ENCODE data around the gene TSPAN13. TPM values are rescaled to one million over a fixed set of nuclear protein-coding genes. Genes with fewer than 3 reads are reported as not detected.

Gene TSPAN13
- total and polyA plus RNA-seq, 2 of the 8 experiments (the other 6 are each of a cell fraction or from before 2014, with no cell fraction given), result 15.3 to 28.1 TPM

DNA sequence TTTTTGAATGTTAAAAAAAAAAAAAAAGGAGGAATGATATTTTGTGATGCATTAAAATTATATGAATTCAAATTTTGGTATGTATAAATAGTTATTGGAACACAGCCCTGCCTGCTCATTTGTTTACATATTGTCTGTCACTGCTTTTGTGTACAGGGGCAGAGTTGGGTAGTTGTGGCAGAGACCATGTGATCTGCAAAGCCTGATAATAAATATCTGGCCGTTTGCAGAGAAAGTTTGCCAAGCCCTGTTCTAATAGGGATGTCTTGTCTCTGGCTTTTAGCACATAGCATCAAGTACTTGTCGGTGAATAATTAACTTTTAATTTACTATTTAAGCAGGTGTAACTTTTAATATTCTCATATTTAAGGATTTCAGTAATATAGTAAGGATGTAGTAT lies 19.8 kb downstream of the TSPAN13 start (continued):
- TF ChIP-seq, protein P1, sequence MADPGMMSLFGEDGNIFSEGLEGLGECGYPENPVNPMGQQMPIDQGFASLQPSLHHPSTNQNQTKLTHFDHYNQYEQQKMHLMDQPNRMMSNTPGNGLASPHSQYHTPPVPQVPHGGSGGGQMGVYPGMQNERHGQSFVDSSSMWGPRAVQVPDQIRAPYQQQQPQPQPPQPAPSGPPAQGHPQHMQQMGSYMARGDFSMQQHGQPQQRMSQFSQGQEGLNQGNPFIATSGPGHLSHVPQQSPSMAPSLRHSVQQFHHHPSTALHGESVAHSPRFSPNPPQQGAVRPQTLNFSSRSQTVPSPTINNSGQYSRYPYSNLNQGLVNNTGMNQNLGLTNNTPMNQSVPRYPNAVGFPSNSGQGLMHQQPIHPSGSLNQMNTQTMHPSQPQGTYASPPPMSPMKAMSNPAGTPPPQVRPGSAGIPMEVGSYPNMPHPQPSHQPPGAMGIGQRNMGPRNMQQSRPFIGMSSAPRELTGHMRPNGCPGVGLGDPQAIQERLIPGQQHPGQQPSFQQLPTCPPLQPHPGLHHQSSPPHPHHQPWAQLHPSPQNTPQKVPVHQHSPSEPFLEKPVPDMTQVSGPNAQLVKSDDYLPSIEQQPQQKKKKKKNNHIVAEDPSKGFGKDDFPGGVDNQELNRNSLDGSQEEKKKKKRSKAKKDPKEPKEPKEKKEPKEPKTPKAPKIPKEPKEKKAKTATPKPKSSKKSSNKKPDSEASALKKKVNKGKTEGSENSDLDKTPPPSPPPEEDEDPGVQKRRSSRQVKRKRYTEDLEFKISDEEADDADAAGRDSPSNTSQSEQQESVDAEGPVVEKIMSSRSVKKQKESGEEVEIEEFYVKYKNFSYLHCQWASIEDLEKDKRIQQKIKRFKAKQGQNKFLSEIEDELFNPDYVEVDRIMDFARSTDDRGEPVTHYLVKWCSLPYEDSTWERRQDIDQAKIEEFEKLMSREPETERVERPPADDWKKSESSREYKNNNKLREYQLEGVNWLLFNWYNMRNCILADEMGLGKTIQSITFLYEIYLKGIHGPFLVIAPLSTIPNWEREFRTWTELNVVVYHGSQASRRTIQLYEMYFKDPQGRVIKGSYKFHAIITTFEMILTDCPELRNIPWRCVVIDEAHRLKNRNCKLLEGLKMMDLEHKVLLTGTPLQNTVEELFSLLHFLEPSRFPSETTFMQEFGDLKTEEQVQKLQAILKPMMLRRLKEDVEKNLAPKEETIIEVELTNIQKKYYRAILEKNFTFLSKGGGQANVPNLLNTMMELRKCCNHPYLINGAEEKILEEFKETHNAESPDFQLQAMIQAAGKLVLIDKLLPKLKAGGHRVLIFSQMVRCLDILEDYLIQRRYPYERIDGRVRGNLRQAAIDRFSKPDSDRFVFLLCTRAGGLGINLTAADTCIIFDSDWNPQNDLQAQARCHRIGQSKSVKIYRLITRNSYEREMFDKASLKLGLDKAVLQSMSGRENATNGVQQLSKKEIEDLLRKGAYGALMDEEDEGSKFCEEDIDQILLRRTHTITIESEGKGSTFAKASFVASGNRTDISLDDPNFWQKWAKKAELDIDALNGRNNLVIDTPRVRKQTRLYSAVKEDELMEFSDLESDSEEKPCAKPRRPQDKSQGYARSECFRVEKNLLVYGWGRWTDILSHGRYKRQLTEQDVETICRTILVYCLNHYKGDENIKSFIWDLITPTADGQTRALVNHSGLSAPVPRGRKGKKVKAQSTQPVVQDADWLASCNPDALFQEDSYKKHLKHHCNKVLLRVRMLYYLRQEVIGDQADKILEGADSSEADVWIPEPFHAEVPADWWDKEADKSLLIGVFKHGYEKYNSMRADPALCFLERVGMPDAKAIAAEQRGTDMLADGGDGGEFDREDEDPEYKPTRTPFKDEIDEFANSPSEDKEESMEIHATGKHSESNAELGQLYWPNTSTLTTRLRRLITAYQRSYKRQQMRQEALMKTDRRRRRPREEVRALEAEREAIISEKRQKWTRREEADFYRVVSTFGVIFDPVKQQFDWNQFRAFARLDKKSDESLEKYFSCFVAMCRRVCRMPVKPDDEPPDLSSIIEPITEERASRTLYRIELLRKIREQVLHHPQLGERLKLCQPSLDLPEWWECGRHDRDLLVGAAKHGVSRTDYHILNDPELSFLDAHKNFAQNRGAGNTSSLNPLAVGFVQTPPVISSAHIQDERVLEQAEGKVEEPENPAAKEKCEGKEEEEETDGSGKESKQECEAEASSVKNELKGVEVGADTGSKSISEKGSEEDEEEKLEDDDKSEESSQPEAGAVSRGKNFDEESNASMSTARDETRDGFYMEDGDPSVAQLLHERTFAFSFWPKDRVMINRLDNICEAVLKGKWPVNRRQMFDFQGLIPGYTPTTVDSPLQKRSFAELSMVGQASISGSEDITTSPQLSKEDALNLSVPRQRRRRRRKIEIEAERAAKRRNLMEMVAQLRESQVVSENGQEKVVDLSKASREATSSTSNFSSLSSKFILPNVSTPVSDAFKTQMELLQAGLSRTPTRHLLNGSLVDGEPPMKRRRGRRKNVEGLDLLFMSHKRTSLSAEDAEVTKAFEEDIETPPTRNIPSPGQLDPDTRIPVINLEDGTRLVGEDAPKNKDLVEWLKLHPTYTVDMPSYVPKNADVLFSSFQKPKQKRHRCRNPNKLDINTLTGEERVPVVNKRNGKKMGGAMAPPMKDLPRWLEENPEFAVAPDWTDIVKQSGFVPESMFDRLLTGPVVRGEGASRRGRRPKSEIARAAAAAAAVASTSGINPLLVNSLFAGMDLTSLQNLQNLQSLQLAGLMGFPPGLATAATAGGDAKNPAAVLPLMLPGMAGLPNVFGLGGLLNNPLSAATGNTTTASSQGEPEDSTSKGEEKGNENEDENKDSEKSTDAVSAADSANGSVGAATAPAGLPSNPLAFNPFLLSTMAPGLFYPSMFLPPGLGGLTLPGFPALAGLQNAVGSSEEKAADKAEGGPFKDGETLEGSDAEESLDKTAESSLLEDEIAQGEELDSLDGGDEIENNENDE (IDR thresholded peaks at IDR 0.05; ENCODE audit: insufficient replicate concordance, low read length), result no peak
- TF ChIP-seq MAFK (IDR thresholded peaks at IDR 0.05; ENCODE audit: low read depth, low read length), result no peak
